Measurements from ENCODE around the gene PCDHA8.
"Not testable (repeated sequence)": the region's sequence is repeated elsewhere in the genome, so short reads cannot be mapped to it uniquely, and the experiment has no call there.

PCDHA8 gene

GRCh38 chr5:140840978-140841962 is at the start of gene PCDHA8:
Gene PCDHA8 (plus strand): TSS chr5:140841187. CDS start chr5:140841322, 135 bp downstream.
- DNase-seq: no peak

- DNase-seq: no peak
Measured at GRCh38 chr5:140794595-140795258, 46.3 kb upstream of the PCDHA8 start, which contains the start of gene PCDHA2. Gene PCDHA2 (plus strand): TSS chr5:140794852.

GRCh38 chr5:140795259-140795641 is 45.7 kb upstream of the PCDHA8 start:
- no peak for DNase-seq

- not testable (repeated sequence) for DNase-seq
Measured at GRCh38 chr5:140796072-140796717, 44.8 kb upstream of the PCDHA8 start.

GRCh38 chr5:140796718-140797095 is 44.3 kb upstream of the PCDHA8 start:
- no peak for DNase-seq

- no peak for DNase-seq
Measured at GRCh38 chr5:140800816-140801493, 40.0 kb upstream of the PCDHA8 start, which contains the start of gene PCDHA3. Gene PCDHA3 (plus strand): TSS chr5:140801057.

- no peak for DNase-seq
Measured at GRCh38 chr5:140801494-140801841, 39.5 kb upstream of the PCDHA8 start.

- DNase-seq: not testable (repeated sequence)
Measured at GRCh38 chr5:140802381-140802780, 38.6 kb upstream of the PCDHA8 start.

GRCh38 chr5:140802781-140803271 is 38.2 kb upstream of the PCDHA8 start:
- no peak for DNase-seq

- peak; percentile 74 for DNase-seq
Measured at GRCh38 chr5:140806834-140807775, 33.9 kb upstream of the PCDHA8 start, which contains the start of gene PCDHA4. Gene PCDHA4 (plus strand): TSS chr5:140807068.

- not testable (repeated sequence) for DNase-seq
Measured at GRCh38 chr5:140808241-140808888, 32.6 kb upstream of the PCDHA8 start.

- DNase-seq: no peak
Measured at GRCh38 chr5:140808889-140809291, 32.1 kb upstream of the PCDHA8 start.

GRCh38 chr5:140821375-140822280 is 19.4 kb upstream of the PCDHA8 start, which contains the start of gene PCDHA5:
Gene PCDHA5 (plus strand): TSS chr5:140821613.
- DNase-seq: no peak

- no peak for DNase-seq
Measured at GRCh38 chr5:140822281-140822629, 18.7 kb upstream of the PCDHA8 start.

GRCh38 chr5:140822969-140823368 is 18.0 kb upstream of the PCDHA8 start:
- DNase-seq: not testable (repeated sequence)

GRCh38 chr5:140823475-140823874 is 17.5 kb upstream of the PCDHA8 start:
- DNase-seq: no peak

- DNase-seq: no peak
Measured at GRCh38 chr5:140827704-140828361, 13.2 kb upstream of the PCDHA8 start, which contains the start of gene PCDHA6. Gene PCDHA6 (plus strand): TSS chr5:140827960. CDS start chr5:140828092, 132 bp downstream.

- DNase-seq: no peak
Measured at GRCh38 chr5:140828362-140828737, 12.6 kb upstream of the PCDHA8 start.
